HepG2 (cell line): Measurements from ENCODE around the gene DDX1. TPM values are rescaled to one million over a fixed set of nuclear protein-coding genes. Genes with fewer than 3 reads are reported as not detected.

Experiments used
- CAMTA2 ChIP-seq: sonication (generic); formaldehyde crosslinking; IDR thresholded peaks from 2 replicates; pipeline ENCODE4 v1.4.0; 2020; ENCODE audit warnings: mild to moderate bottlenecking, missing genetic modification reagents, borderline replicate concordance
- CEBPB ChIP-seq: IDR thresholded peaks from 2 replicates; pipeline ENCODE4 v1.6.1; 2011; ENCODE audit warnings: low read depth, low read length, improper control_type of control experiment, borderline replicate concordance
- HOXA3 ChIP-seq: sonication (generic); formaldehyde crosslinking; IDR thresholded peaks from 2 replicates; pipeline ENCODE4 v1.5.0; 2020; ENCODE audit warnings: missing genetic modification reagents
- MIER2 ChIP-seq: IDR thresholded peaks from 2 replicates; pipeline ENCODE4 v1.6.1; 2016; ENCODE audit warnings: missing biosample characterization, missing genetic modification reagents
- NFYC ChIP-seq: IDR thresholded peaks from 2 replicates; pipeline ENCODE4 v1.6.1; 2016; ENCODE audit warnings: missing genetic modification reagents, missing compliant biosample characterization
- SALL1 ChIP-seq: sonication (generic); formaldehyde crosslinking; IDR thresholded peaks from 2 replicates; pipeline ENCODE4 v1.8.0; 2022; ENCODE audit warnings: mild to moderate bottlenecking, missing genetic modification reagents
- SMAD1 ChIP-seq: sonication (generic); formaldehyde crosslinking; IDR thresholded peaks from 2 replicates; pipeline ENCODE4 v1.4.0; 2020; ENCODE audit warnings: missing genetic modification reagents, low read depth, mild to moderate bottlenecking, borderline replicate concordance
- SOX5 ChIP-seq: IDR thresholded peaks from 2 replicates; pipeline ENCODE4 v1.6.1; 2016; ENCODE audit warnings: borderline replicate concordance
- SOX6 ChIP-seq, 2 experiments: fragments of 450-650 bp in 1 of 2; sonication (generic) in 1 of 2; formaldehyde crosslinking in 1 of 2; IDR thresholded peaks; 2 replicates each; pipeline versions ENCODE4 v1.4.0 to v1.6.1; 2017 to 2020; ENCODE audit warnings: antibody characterized with exemption in 1 of 2, mild to moderate bottlenecking in 1 of 2, missing genetic modification reagents in 1 of 2
- TEAD3 ChIP-seq: optimal IDR thresholded peaks from 2 replicates; pipeline ENCODE3; 2016; ENCODE audit warnings: borderline replicate concordance
- ZFX ChIP-seq: sonication (generic); formaldehyde crosslinking; IDR thresholded peaks from 2 replicates; pipeline ENCODE4 v1.4.0; 2020; ENCODE audit warnings: mild to moderate bottlenecking, low read depth, missing genetic modification reagents, moderate library complexity
- ZNF138 ChIP-seq: sonication (generic); formaldehyde crosslinking; IDR thresholded peaks from 2 replicates; pipeline ENCODE4 v1.5.0; 2020; ENCODE audit warnings: mild to moderate bottlenecking, low read depth, missing genetic modification reagents
- ZNF282 ChIP-seq: fragments of 450-650 bp; IDR thresholded peaks from 2 replicates; pipeline ENCODE4 v1.6.1; 2018; ENCODE audit not compliant: partially characterized antibody
- ZNF430 ChIP-seq: sonication (generic); formaldehyde crosslinking; IDR thresholded peaks from 2 replicates; pipeline ENCODE4 v1.9.0; 2021; ENCODE audit warnings: mild to moderate bottlenecking, missing genetic modification reagents
- ZNF563 ChIP-seq: sonication (generic); formaldehyde crosslinking; IDR thresholded peaks from 2 replicates; pipeline ENCODE4 v1.8.0; 2022; ENCODE audit warnings: mild to moderate bottlenecking, moderate library complexity, missing genetic modification reagents
- ZNF614 ChIP-seq: IDR thresholded peaks from 2 replicates; pipeline ENCODE4 v1.6.1; 2018; ENCODE audit warnings: missing biosample characterization, missing genetic modification reagents, inconsistent platforms, borderline replicate concordance
- ZNF672 ChIP-seq: sonication (generic); formaldehyde crosslinking; IDR thresholded peaks from 2 replicates; pipeline ENCODE4 v1.8.1; 2022; ENCODE audit warnings: missing genetic modification reagents
- polyA plus RNA-seq, 8 experiments: library from polyadenylated mRNA; depleted of rRNA in 3 of 8; stranded (reverse) in 7 of 8; unstranded in 1 of 8; fragments of >200 nt; fragmentation: Illumina TruSeq in 4 of 8; extraction: Trizol in 4 of 8; gene quantifications; 2 replicates each; pipeline versions ENCODE4 v1.2.1 to v1.2.3, GENCODE V29; 2011 to 2016; ENCODE audit warnings: low read depth in 4 of 8, missing spikeins in 1 of 8, mixed read lengths in 1 of 8; ENCODE audit not compliant: insufficient read depth in 1 of 8
- total RNA-seq, 5 experiments: library from RNA; depleted of rRNA; stranded (reverse); fragments of >200 nt; fragmentation: Illumina TruSeq; extraction: Trizol; gene quantifications; 2 replicates each; pipeline ENCODE4 v1.2.3, GENCODE V29; 2016; ENCODE audit warnings: low read depth in 1 of 5
- TF ChIP-seq, protein P1 (sequence below): sonication (generic); formaldehyde crosslinking; IDR thresholded peaks from 2 replicates; pipeline ENCODE4 v1.4.0; 2020; ENCODE audit warnings: missing genetic modification reagents, borderline replicate concordance
- TF ChIP-seq, protein P2 (sequence below): sonication (generic); formaldehyde crosslinking; IDR thresholded peaks from 2 replicates; pipeline ENCODE4 v1.4.0; 2020; ENCODE audit warnings: missing genetic modification reagents
- TF ChIP-seq, protein P3 (sequence below): sonication (generic); formaldehyde crosslinking; IDR thresholded peaks from 2 replicates; pipeline ENCODE4 v1.4.0; 2020; ENCODE audit warnings: missing genetic modification reagents

The DDX1 gene
- total and polyA plus RNA-seq, 2 of the 13 experiments (the other 11 are each of a cell fraction or from before 2014, with no cell fraction given): 81.6 to 130 TPM

DNA sequence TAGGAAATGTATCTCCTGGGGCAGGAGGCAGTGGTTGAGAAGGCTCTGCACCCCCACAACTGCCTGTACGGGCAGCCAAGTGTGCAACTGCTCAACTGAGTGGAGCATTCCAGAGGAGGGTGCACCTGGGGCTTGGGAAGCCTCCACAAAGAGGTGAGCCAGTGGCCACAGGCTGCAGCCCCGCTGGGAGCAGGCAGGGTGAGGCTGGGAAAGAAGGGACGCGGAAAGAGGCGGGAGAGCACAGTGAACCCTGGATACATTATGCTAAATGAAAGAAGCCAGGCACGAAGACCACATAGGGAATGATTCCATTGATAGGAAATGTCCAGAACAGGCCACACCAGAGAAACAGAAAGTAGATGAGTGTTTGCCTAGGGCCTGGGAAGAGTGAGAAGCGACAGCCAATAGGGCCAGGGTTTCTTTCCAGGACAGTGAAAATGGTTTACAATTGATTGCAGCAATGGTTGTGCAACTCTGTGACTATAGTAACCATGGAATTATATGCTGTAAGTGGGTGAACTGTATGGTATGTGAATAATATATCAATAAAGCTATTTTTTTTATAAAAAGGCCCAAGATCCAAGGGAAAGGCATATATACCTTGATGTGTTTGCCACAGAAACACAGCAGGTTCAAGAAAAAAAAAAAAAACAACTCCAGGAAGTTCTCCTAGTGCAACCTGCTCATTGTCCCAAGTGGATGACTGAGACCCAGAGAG is 82.4 kb downstream of the DDX1 start (continued):
- TF ChIP-seq, protein P1, sequence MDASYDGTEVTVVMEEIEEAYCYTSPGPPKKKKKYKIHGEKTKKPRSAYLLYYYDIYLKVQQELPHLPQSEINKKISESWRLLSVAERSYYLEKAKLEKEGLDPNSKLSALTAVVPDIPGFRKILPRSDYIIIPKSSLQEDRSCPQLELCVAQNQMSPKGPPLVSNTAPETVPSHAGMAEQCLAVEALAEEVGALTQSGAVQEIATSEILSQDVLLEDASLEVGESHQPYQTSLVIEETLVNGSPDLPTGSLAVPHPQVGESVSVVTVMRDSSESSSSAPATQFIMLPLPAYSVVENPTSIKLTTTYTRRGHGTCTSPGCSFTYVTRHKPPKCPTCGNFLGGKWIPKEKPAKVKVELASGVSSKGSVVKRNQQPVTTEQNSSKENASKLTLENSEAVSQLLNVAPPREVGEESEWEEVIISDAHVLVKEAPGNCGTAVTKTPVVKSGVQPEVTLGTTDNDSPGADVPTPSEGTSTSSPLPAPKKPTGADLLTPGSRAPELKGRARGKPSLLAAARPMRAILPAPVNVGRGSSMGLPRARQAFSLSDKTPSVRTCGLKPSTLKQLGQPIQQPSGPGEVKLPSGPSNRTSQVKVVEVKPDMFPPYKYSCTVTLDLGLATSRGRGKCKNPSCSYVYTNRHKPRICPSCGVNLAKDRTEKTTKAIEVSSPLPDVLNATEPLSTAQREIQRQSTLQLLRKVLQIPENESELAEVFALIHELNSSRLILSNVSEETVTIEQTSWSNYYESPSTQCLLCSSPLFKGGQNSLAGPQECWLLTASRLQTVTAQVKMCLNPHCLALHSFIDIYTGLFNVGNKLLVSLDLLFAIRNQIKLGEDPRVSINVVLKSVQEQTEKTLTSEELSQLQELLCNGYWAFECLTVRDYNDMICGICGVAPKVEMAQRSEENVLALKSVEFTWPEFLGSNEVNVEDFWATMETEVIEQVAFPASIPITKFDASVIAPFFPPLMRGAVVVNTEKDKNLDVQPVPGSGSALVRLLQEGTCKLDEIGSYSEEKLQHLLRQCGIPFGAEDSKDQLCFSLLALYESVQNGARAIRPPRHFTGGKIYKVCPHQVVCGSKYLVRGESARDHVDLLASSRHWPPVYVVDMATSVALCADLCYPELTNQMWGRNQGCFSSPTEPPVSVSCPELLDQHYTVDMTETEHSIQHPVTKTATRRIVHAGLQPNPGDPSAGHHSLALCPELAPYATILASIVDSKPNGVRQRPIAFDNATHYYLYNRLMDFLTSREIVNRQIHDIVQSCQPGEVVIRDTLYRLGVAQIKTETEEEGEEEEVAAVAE (CRISPR knock-in tag): peak; percentile 97
- peak; percentile 20; the same call in 1 of the 2 replicates for TF ChIP-seq SOX5 (CRISPR knock-in tag)
- no peak for TF ChIP-seq ZNF672 (CRISPR knock-in tag)
- peak; percentile 23; the same call in 1 of the 2 replicates for TF ChIP-seq ZFX (CRISPR knock-in tag)
- no peak for TF ChIP-seq ZNF430
- TF ChIP-seq ZNF614 (CRISPR knock-in tag): no peak
- peak; percentile 43; the same call in 1 of the 2 replicates for TF ChIP-seq NFYC (CRISPR knock-in tag)
- TF ChIP-seq CEBPB: peak; percentile 98
- TF ChIP-seq, protein P2, sequence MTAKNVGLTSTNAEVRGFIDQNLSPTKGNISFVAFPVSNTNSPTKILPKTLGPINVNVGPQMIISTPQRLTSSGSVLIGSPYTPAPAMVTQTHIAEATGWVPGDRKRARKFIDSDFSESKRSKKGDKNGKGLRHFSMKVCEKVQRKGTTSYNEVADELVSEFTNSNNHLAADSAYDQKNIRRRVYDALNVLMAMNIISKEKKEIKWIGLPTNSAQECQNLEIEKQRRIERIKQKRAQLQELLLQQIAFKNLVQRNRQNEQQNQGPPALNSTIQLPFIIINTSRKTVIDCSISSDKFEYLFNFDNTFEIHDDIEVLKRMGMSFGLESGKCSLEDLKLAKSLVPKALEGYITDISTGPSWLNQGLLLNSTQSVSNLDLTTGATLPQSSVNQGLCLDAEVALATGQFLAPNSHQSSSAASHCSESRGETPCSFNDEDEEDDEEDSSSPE (CRISPR knock-in tag): 0 out of 2 replicates have a peak, but pooled peaks have one; percentile 35
- no peak for TF ChIP-seq MIER2 (CRISPR knock-in tag)
- TF ChIP-seq ZNF563: 0 out of 2 replicates have a peak, but pooled peaks have one; percentile 31
- TF ChIP-seq ZNF138 (CRISPR knock-in tag): no peak
- TF ChIP-seq SOX6 (IDR thresholded peaks at IDR 0.05): no peak
- 0 out of 2 replicates have a peak, but pooled peaks have one; percentile 24 for TF ChIP-seq SOX6 (CRISPR knock-in tag; IDR thresholded peaks at IDR 0.05)
- peak; percentile 61 for TF ChIP-seq TEAD3 (CRISPR knock-in tag)
- no peak for TF ChIP-seq SMAD1
- TF ChIP-seq SALL1 (CRISPR knock-in tag): peak; percentile 44; the same call in 1 of the 2 replicates
- no peak for TF ChIP-seq CAMTA2 (CRISPR knock-in tag)
- peak; percentile 39; the same call in 1 of the 2 replicates for TF ChIP-seq HOXA3 (CRISPR knock-in tag)
- no peak for TF ChIP-seq ZNF282
- TF ChIP-seq, protein P3, sequence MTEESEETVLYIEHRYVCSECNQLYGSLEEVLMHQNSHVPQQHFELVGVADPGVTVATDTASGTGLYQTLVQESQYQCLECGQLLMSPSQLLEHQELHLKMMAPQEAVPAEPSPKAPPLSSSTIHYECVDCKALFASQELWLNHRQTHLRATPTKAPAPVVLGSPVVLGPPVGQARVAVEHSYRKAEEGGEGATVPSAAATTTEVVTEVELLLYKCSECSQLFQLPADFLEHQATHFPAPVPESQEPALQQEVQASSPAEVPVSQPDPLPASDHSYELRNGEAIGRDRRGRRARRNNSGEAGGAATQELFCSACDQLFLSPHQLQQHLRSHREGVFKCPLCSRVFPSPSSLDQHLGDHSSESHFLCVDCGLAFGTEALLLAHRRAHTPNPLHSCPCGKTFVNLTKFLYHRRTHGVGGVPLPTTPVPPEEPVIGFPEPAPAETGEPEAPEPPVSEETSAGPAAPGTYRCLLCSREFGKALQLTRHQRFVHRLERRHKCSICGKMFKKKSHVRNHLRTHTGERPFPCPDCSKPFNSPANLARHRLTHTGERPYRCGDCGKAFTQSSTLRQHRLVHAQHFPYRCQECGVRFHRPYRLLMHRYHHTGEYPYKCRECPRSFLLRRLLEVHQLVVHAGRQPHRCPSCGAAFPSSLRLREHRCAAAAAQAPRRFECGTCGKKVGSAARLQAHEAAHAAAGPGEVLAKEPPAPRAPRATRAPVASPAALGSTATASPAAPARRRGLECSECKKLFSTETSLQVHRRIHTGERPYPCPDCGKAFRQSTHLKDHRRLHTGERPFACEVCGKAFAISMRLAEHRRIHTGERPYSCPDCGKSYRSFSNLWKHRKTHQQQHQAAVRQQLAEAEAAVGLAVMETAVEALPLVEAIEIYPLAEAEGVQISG (CRISPR knock-in tag): 0 out of 2 replicates have a peak, but pooled peaks have one; percentile 16
